OCI-LY3 (cell line): Measurements from ENCODE around the gene S100A16.
"Not testable (repeated sequence)": the region's sequence is repeated elsewhere in the genome, so short reads cannot be mapped to it uniquely, and the experiment has no call there.

Experiments
- CTCF ChIP-seq: fragments of 200-600, 300-600 bp; sonication (generic); IDR thresholded peaks from 2 replicates; pipeline ENCODE4 v1.5.1; 2014; ENCODE audit warnings: antibody characterized with exemption, low read length, low read depth
- EZH2phosphoT487 ChIP-seq: fragments of 200-600 bp; shearing (Covaris generic); IDR thresholded peaks from 2 replicates; pipeline ENCODE4 v1.6.1; 2018; ENCODE audit warnings: antibody characterized with exemption, mixed run types, low read depth

DNA sequence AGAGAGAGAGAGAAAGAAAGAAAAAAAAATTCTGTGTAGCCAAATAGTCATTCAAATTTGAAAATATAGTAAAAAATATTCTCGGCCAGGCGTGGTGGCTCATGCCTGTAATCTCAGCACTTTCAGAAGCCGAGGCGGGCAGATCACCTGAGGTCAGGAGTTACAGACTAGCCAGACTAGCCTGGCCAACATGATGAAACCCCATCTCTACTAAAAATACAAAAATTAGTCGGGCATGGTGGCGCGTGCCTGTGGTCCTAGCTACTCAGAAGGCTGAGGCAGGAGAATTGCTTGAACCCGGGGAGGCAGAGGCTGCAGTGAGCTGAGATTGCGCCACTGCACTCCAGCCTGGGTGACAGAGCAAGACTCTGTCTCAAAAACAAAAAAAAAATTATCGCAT is 24.9 kb downstream of the S100A16 start:
- TF ChIP-seq CTCF, EZH2phosphoT487: not testable (repeated sequence)
